NCI-H2171 (cell line): ENCODE measurements around the gene FIP1L1.

Experiments
- DNase-seq: peaks from one replicate; lab custom pipeline; 2025; lab: John Stamatoyannopoulos, UW

The FIP1L1 gene

GRCh38 chr4:53501561-53501960, 124.1 kb downstream of the FIP1L1 start:
- no peak for DNase-seq

- DNase-seq: no peak
These were observed 124.7 kb downstream of the FIP1L1 start for GRCh38 chr4:53502094-53502493.

- DNase-seq: no peak
These were observed 128.5 kb downstream of the FIP1L1 start for GRCh38 chr4:53505947-53506346.

GRCh38 chr4:53507058-53507457, 129.6 kb downstream of the FIP1L1 start:
- no peak for DNase-seq

- DNase-seq: no peak
These were observed 130.3 kb downstream of the FIP1L1 start for GRCh38 chr4:53507671-53508286.

GRCh38 chr4:53508446-53508845, 131.0 kb downstream of the FIP1L1 start:
- no peak for DNase-seq

GRCh38 chr4:53510321-53510720, 132.9 kb downstream of the FIP1L1 start:
- no peak for DNase-seq
